ENCODE measurements around the gene AGA.

Gene AGA

GRCh38 chr4:177446586-177446985, 4.3 kb upstream of the AGA start:
- FAIRE-seq, result no peak

DNA sequence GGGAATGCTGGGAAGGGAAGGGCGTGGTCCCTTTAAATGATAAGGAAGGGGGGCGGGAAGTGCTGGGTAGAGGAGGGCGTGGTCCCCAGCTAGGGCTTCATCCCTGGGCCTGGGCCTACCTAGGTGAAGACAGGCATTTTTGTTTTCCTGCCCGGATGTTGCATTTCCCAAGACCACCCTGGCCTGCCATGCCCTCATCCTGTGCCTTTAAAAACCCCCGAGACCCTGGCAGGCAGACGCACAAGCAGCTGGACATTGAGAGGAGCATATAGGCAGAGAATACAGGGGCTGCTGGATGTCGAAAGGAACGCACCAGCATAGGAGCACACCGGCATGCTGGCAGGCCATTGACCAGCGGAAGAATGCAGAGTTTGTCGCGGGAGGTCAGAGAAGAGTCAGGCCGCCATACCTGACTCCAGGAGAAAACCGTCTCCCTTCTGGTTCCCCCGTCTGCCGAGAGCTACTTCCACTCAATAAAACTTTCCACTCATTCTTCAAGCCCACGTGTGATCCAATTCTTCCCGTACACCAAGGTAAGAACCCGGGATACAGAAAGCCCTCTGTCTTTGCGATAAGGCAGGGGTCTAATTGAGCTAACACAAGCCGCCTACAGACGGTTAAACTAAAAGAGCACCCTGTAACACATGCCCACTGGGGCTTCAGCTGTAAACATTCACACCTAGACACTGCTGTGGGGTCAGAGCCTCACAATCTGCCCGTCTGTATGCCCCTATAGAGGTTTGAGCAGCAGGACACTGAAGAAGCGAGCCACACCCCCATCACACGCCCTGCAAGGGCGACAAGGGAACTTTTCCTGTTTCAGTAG, 2.9 kb upstream of the AGA start:
- FAIRE-seq, result no peak

- no peak for FAIRE-seq
These were observed 1.0 kb downstream of the AGA start for GRCh38 chr4:177441061-177441802.

DNA sequence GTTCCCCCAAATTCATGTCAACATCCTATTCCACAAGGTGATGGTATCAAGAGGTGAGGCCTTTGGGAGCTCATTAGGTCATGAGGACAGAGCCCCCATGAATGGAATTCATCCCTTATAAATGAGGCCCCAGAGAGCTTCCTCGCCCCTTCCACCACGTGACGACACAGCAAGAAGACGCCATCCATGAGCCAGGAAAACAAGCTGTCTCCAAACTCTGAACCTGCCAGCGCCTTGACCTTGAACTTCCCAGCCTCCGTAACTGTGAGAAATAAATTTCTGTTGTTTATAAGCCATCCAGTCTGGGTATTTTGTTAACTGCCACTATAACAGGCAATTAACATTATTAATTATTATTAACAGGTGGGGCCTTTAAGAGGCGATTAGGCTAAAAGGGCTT, 5.8 kb downstream of the AGA start:
- FAIRE-seq, result no peak

DNA sequence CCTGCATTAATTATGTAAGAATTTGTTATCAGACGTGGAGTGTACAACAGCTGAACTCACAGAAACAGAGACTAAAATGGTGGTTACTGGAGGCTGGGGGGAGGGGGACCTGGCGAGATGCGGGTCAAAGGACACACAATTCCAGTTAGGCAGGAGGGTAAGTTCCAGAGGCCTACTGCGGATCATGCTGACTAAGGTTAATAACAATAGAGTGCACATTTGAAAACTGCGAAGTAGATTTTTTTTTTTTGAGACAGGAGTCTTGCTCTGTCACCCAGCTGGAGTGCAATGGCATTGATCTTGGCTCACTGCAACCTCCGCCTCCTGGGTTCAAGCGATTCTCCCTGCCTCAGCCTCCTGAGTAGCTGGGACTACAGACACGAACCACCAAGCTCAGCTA, 7.6 kb downstream of the AGA start:
- no peak for FAIRE-seq

DNA sequence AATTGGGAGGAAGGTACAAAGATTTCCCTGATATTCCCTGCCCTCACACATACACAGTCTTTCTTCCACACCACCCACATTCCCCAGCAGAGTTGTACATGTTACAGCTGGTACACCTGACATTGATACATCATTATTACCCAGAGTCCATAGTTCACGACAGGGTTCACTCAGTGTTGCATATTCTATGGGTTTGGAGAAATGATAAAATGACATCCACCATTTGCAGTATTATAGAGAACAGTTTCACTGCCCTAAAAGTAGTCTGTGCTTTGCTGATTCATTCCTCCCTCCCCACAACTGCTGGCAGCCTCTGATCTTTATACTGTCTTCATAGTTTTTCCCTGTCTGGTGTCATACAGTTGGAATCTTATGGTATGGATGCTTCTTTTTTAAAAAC, 15.0 kb downstream of the AGA start:
- no peak for FAIRE-seq

- FAIRE-seq, result no peak
These were observed 22.8 kb downstream of the AGA start for GRCh38 chr4:177419434-177419833.

DNA sequence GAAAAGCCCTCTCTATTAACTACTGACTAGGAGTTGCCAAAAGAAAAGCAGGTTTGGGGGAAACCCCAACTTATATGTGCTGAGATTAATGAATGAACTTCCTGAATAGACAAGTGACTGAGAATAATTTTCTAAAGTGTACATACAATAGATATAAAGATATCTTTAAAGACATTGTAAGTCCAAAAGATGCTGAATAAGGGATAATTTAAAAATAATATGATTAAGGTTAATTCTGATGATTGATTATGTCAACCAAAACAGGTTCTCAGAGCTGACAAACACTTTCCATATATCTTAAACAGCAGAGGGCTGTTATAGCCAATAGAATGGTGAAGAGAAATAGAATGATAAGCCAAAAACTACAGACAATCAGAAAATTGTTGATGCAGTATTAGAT, 28.6 kb downstream of the AGA start:
- no peak for FAIRE-seq

GRCh38 chr4:177413076-177413475, 29.2 kb downstream of the AGA start:
- FAIRE-seq, result no peak

DNA sequence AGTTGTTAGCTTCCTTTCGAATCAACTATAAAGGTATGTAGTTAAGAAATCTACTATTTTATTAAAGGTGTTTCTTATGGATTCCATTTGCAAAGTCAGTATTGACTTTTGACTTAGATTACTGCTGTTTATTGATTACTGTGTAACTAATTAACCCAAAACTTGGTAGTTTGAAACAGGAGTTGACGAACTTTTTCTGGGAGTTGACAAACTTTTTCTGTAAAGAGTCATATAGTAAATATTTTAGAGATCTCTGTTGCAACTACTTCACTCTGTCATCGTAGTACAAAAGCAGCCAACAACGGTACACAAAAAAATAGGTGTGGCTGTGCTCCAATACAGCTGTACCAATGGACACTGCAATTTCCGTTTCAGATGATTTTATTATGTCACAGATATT, 30.2 kb downstream of the AGA start:
- FAIRE-seq, result no peak

- FAIRE-seq, result no peak
These were observed 31.7 kb downstream of the AGA start for GRCh38 chr4:177410566-177410965.

- no peak for FAIRE-seq
These were observed 34.2 kb downstream of the AGA start for GRCh38 chr4:177408023-177408422.

- FAIRE-seq, result no peak
These were observed 36.7 kb downstream of the AGA start for GRCh38 chr4:177405508-177405907.

DNA sequence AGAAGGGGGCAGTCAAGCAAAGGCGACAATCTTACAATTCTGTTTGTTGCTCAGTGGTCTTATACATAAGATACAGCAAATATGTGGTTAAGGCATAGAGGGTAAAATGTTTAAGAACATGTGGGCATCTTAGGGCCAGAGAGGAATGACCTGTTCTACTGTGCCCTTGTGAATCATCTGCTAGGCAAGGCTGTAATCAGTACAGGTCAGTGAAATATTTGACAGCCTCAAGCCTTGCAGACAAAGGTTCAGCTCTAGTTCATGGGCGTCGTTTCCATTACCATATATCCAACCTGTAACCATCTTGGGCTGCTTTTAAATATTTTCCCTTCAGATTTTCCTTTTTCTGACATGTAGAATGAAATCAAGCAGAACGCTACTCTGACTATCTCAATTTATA, 37.3 kb downstream of the AGA start:
- FAIRE-seq, result no peak

DNA sequence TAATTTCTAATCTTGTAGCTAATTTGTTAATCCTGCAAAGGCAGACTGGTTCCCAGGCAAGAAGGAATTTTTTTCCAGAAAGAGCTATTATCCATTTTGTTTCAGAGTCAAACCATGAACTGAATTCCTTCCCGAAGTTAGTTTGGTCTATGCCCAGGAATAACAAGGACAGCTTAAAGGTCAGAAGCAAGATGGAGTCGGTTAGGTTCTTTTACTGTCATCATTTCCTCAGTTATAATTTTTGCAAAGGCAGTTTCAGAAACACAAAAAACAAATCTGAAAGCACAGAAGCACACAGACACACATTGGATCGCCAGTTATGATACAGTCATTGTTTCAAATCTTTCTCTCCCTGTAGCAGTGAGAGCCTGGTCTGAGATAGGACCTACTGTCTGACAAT, 37.9 kb downstream of the AGA start:
- no peak for FAIRE-seq

DNA sequence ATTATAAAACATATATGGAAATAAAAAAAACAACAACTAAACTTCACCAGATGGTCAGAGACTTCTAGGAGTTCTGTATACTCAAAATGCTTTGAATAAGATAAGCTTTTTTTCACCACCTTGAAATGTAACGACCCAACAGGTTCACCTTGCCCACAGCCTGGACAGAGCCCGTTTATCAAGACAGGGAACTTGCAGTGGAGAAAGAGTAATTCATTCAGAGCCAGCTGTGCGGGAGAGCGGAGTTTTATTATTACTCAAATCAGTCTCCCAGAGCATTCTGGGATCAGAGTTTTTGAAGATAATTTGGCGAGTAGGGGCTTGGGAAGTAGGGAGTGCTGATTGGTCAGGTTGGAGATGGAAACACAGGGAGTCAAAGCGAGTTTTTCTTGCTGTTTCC, 38.5 kb downstream of the AGA start:
- FAIRE-seq, result no peak

DNA sequence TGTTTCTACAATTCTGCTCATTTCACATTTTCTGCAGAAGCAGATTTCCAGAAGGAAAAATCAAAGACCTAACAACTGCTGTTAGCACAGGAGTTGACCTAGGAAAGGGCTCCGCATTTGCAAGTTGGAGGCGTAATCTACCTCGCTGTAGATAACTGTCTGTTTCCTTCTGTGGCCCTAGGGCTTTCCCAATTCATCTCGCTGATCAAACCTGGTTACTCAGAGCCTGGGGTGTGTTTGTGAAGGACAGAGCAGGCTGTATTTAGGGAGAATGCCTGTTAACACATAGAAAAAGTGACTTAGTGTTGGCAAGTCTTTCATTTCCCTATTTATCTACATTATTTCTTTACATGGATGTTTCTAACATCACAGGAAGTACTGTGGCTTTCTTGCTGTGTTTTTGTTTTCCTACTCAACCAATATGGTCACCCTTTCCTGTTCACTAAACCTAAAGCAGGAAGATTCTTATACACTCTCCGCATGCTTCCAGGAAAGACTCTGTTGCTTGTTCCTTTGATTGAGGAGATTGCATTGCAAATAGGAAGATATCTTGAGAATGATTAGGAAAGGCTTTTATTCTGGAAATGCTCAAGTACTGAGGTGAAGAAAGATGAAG, 40.5 kb downstream of the AGA start:
- no peak for FAIRE-seq

DNA sequence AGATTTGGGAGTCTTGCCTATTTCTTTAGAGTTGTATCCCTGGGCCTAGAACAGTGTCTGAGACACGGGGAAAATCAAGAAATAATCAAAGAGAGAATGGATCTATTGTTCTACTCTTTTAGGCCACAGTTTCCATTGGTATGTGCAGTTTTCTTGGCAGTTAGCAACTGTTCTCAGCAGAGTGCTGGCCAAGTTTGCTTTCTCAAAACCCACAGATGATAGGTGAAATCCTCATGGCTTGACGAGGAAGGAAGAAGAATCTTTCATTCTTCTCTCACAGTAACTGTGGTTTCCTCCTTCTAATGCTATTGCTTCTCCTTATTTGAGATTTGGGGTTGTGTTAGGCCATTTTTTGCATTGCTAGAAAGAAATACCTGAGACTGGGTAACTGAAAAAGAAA, 42.2 kb downstream of the AGA start:
- no peak for FAIRE-seq

DNA sequence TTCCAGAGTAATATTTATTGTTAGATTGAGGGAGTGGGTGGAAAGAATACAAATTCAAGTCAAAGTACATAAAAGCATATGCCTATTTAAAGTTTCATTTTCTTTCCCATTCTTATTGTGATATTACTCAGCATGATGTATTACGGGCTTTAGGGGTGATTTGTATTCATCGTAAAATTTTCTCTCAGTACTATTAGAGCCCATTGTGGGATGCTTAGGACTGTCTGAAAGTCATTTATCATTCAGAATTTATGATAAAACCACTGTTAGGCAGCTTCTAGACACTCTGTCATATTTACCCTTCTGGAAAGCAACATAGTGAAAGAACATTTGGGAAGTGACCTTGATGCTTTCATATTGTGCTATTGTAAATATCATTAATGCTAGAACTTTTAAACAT, 45.9 kb downstream of the AGA start:
- FAIRE-seq, result no peak

DNA sequence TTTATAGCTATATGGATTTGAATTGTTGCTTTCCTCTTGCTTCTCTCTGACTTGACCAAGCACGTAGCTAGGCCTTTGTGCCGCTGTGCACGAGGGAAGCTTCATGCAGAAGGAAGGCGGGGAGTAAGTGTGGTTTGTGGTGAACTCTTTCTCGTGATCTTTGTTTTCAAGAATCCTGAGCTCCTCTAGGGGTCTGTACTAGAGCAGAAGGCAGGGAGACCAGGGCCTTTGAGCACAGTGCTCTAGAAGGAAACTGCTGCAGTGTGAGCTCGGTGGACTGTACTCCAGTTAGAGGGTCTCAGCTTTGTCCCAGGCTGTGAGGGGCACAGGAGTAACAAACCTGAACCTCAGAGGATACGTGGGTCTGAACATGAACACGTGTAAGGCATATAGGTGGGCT, 49.0 kb downstream of the AGA start:
- no peak for FAIRE-seq

DNA sequence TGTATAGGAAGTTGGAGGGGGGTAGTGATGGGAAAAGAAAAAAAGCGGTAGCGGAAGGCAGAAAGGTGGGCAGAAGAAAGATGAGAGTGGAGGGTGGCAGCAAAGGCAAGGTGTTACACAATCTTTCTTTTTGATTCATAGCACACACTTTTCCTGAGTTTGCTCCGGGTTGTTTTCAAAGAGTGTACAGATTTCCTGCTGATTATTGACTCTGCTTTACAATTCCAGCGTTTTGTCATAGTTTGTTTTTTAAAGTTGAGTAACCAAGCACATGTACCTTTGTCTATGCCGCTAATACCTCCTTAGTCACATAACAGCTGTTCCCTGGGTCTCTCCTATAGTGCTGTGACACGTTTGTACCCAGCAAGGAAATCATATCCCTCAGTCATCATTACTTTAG, 50.3 kb downstream of the AGA start:
- FAIRE-seq, result no peak

DNA sequence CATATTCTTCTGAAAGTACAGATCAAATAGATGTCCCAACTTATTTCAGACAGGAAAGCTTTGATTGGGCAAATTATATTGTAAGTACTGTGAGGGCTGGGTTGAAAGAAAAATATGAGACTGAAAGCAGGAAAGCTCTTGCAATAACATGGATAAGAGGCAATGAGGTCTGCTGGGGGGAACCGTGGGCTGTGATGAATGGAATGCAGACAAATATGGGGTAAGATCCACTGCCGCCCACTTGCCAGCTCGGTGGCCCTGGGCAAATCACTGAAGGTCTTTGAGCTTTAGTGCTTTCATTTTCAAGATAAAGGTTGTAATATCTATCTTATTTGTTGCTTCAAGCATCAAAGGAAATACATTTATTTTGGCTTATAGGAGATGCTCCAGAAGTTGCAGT, 51.0 kb downstream of the AGA start:
- FAIRE-seq, result no peak

DNA sequence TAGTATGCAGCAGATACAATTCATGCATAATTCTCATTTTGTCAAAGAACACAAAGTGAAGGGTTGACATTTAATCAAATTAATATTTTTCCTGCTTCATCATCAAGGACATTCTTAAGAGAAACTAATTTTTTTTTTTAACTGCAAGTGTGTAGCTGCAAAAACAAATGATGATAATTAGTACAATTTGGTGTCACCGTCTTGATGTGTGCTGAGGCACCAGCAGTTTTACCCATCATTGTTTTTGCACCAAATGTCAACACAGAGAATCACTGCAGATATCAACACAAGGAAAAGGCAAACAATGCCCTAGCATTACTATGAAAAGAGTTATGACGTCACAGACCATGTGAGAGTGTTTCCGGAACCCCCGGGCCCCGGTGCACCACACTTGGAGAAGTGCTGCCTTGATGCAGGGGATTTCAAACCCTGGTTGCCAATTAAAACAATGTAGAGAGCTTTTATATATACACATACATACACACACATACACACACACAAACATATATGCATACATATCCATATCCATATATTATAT, 55.9 kb downstream of the AGA start:
- FAIRE-seq, result no peak
